HUES6 (cell line): ENCODE results near the gene ZC3H12D.

ENCODE experiments used
- H3K27ac ChIP-seq: 2 replicates; pipeline ENCODE4 v1.7.0; 2013; ENCODE audit warnings: low read depth, mild to moderate bottlenecking, low read length, inconsistent platforms
- H3K27me3 ChIP-seq: 2 replicates; pipeline ENCODE4 v1.6.1; 2013; ENCODE audit warnings: low read length; ENCODE audit not compliant: control insufficient read depth, insufficient read depth
- H3K36me3 ChIP-seq: 2 replicates; pipeline ENCODE4 v1.6.1; 2013; ENCODE audit warnings: low read length; ENCODE audit not compliant: control insufficient read depth, insufficient read depth
- H3K4me1 ChIP-seq: 2 replicates; pipeline ENCODE4 v1.6.1; 2013; ENCODE audit warnings: low read length; ENCODE audit not compliant: control insufficient read depth, insufficient read depth
- H3K4me3 ChIP-seq: 2 replicates; pipeline ENCODE4 v1.5.1; 2013; ENCODE audit warnings: low read depth, low read length
- H3K9ac ChIP-seq: one replicate; pipeline ENCODE4 v1.6.1; 2013; ENCODE audit warnings: mild to moderate bottlenecking, low read length
- H3K9me3 ChIP-seq: 2 replicates; pipeline ENCODE4 v1.6.1; 2013; ENCODE audit warnings: low read depth, low read length; ENCODE audit not compliant: control insufficient read depth, insufficient read depth

The ZC3H12D gene

GRCh38 chr6:149425754-149426153, 59.1 kb downstream of the ZC3H12D start:
- no peaks in the 10 kb centered on the region for H3K36me3 ChIP-seq
- no peak overlapping the region for H3K4me3 ChIP-seq
- no peaks in the 10 kb centered on the region for H3K27me3 ChIP-seq
- no peaks in the 10 kb centered on the region for H3K9me3 ChIP-seq
- no peak overlapping the region for H3K27ac ChIP-seq
- peaks cover 8% of the 10 kb centered on the region; the same call in 1 of the 2 replicates for H3K4me1 ChIP-seq
- H3K9ac ChIP-seq: no peak overlapping the region

GRCh38 chr6:149425224-149425623, 59.6 kb downstream of the ZC3H12D start:
- Histone ChIP-seq H3K9ac (no peak overlapping the region), H3K9me3 (no peaks in the 10 kb centered on the region), H3K4me1 (peaks cover 8% of the 10 kb centered on the region; the same call in 1 of the 2 replicates), H3K27me3 (no peaks in the 10 kb centered on the region), H3K36me3 (no peaks in the 10 kb centered on the region), H3K4me3 (no peak overlapping the region), H3K27ac (no peak overlapping the region)

DNA sequence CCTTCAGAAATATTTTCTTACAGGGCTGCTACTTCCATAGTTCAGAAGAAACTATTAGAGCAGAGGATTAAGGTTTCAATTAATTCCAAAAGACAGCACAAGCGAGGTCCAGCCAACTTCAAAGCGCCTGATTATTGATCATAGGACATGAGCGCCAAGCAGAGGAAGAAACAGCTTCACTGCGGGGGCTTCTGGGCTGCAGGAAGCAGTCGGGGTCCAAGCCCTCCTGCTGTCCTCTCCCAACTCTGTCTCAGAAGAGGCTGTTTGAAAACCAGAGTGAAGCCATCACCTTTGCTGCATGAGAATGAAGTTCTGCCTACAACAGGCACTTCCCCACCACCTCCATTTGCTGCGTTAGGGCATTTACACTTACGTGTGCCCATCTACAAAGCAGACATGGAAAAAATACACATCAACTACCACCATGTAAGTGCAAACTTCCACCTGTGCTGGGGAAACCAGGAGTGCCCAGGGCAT, 60.8 kb downstream of the ZC3H12D start:
- H3K9me3 ChIP-seq: no peaks in the 10 kb centered on the region
- no peak overlapping the region for H3K27ac ChIP-seq
- H3K9ac ChIP-seq: no peak overlapping the region
- no peak overlapping the region for H3K4me3 ChIP-seq
- no peaks in the 10 kb centered on the region for H3K27me3 ChIP-seq
- peaks cover 8% of the 10 kb centered on the region; the same call in 1 of the 2 replicates for H3K4me1 ChIP-seq
- no peaks in the 10 kb centered on the region for H3K36me3 ChIP-seq

DNA sequence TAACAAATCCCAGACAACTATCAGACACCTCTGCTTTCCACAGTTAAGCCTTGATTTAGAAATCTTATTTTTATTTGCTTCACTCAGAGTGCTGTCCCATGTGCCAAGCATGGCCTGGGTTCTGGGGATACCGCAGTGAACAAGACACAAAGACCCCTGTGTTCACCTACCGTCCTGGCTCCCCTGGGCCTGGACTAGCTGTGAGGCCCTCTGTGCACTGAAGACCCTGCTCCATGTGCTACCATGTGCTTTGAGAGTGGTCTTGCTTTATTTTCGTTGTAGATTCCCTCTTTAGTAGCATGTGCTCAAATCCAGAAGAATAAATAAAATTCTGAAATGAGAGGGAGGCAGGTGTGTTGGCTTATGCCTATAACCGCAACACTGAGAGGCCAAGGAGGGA, 62.2 kb downstream of the ZC3H12D start:
- H3K4me1 ChIP-seq: peaks cover 8% of the 10 kb centered on the region; the same call in 1 of the 2 replicates
- H3K4me3 ChIP-seq: no peak overlapping the region
- no peaks in the 10 kb centered on the region for H3K36me3 ChIP-seq
- no peaks in the 10 kb centered on the region for H3K27me3 ChIP-seq
- H3K27ac ChIP-seq: no peak overlapping the region
- no peak overlapping the region for H3K9ac ChIP-seq
- H3K9me3 ChIP-seq: no peaks in the 10 kb centered on the region

DNA sequence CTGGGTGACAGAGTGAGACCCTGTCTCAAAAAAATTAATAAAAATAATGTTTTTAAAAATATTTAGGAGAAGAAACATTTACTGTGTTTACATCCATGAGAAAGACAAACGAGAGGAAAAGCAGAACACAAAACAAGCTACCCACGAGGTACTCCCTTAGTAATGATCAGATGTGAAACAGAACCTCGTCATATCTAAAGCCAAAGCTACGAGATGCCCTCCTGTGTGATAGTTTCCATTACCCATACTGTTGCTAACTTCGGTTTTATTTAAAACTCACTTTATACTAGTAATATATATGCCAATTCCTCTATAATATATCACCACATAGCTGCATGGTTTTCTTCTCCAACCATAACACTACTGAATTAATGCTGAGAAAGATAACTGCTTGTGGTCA, 63.7 kb downstream of the ZC3H12D start:
- Histone ChIP-seq H3K27me3 (no peaks in the 10 kb centered on the region), H3K9me3 (no peaks in the 10 kb centered on the region), H3K4me3 (no peak overlapping the region), H3K9ac (no peak overlapping the region), H3K36me3 (no peaks in the 10 kb centered on the region), H3K27ac (no peak overlapping the region), H3K4me1 (peaks cover 8% of the 10 kb centered on the region; the same call in 1 of the 2 replicates)

DNA sequence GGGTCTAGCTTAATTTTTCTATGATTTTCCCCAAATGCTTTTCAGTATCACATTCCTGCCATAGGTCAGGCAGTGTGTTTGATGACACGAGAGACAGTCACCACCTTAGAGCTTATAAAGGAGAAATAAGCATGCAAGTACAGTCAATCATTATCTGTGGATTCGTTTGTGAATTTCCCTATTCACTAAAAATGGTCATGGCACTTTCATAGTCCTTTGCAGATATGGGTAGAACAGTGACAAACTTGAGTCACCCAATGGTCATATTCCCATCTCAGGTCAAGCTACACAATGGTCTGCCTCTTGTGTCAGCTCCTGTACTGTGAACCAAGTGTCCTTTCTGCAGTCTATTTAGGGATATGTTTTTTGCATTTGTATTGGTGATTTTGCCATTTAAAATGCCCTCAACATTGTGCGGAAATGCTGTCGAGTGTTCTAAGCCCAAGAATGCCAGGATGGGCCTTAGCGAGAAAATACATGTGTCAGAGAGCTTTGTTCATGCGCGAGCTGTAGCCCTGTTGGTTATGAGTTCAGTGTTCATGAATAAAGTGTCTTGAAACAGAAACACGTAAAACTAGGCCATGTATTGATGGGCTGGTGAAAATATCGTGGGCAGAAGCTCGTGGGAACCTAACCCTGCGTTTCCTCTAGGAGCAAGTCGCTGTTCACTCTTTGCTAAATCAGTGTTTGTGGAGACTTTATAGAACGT, 65.0 kb downstream of the ZC3H12D start:
- no peaks in the 10 kb centered on the region for H3K27me3 ChIP-seq
- no peaks in the 10 kb centered on the region for H3K36me3 ChIP-seq
- H3K27ac ChIP-seq: no peak overlapping the region
- H3K4me3 ChIP-seq: no peak overlapping the region
- H3K9me3 ChIP-seq: no peaks in the 10 kb centered on the region
- H3K9ac ChIP-seq: no peak overlapping the region
- H3K4me1 ChIP-seq: peaks cover 8% of the 10 kb centered on the region; the same call in 1 of the 2 replicates

- H3K27me3 ChIP-seq: no peaks in the 10 kb centered on the region
- no peak overlapping the region for H3K4me3 ChIP-seq
- H3K9me3 ChIP-seq: no peaks in the 10 kb centered on the region
- no peak overlapping the region for H3K27ac ChIP-seq
- H3K9ac ChIP-seq: no peak overlapping the region
- H3K36me3 ChIP-seq: peaks cover 20% of the 10 kb centered on the region
- no peaks in the 10 kb centered on the region for H3K4me1 ChIP-seq
Measured at GRCh38 chr6:149414821-149415220, 70.0 kb downstream of the ZC3H12D start.

GRCh38 chr6:149414009-149414408, 70.8 kb downstream of the ZC3H12D start:
- Histone ChIP-seq H3K4me3 (no peak overlapping the region), H3K36me3 (peaks cover 28% of the 10 kb centered on the region), H3K4me1 (no peaks in the 10 kb centered on the region), H3K27ac (no peak overlapping the region), H3K9me3 (no peaks in the 10 kb centered on the region), H3K27me3 (no peaks in the 10 kb centered on the region), H3K9ac (no peak overlapping the region)

DNA sequence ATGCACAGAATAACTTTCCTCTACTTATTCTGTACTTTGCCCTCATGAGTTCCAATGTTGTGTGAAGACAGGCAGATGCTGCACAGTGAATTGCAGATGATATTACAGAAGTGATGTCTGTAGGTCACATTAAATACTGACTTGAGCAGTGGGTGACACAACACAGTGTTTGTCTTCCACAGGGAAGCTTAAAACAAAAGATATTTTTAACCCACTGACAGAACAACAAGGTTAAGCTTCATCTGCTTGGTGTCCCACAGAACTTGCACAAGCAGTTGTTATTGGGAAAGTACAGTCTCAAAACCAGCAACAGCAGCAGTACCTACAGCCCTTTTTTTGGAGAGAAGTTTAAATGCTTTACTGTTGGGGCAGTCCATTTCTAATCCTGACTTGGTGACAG, 74.3 kb downstream of the ZC3H12D start:
- Histone ChIP-seq H3K36me3 (peaks cover 37% of the 10 kb centered on the region), H3K9me3 (no peaks in the 10 kb centered on the region), H3K4me1 (no peaks in the 10 kb centered on the region), H3K27me3 (no peaks in the 10 kb centered on the region), H3K27ac (no peak overlapping the region), H3K4me3 (no peak overlapping the region), H3K9ac (no peak overlapping the region)

GRCh38 chr6:149409617-149410016, 75.2 kb downstream of the ZC3H12D start:
- H3K9me3 ChIP-seq: no peaks in the 10 kb centered on the region
- H3K27ac ChIP-seq: no peak overlapping the region
- H3K36me3 ChIP-seq: peaks cover 46% of the 10 kb centered on the region
- no peaks in the 10 kb centered on the region for H3K27me3 ChIP-seq
- no peak overlapping the region for H3K9ac ChIP-seq
- no peak overlapping the region for H3K4me3 ChIP-seq
- no peaks in the 10 kb centered on the region for H3K4me1 ChIP-seq

DNA sequence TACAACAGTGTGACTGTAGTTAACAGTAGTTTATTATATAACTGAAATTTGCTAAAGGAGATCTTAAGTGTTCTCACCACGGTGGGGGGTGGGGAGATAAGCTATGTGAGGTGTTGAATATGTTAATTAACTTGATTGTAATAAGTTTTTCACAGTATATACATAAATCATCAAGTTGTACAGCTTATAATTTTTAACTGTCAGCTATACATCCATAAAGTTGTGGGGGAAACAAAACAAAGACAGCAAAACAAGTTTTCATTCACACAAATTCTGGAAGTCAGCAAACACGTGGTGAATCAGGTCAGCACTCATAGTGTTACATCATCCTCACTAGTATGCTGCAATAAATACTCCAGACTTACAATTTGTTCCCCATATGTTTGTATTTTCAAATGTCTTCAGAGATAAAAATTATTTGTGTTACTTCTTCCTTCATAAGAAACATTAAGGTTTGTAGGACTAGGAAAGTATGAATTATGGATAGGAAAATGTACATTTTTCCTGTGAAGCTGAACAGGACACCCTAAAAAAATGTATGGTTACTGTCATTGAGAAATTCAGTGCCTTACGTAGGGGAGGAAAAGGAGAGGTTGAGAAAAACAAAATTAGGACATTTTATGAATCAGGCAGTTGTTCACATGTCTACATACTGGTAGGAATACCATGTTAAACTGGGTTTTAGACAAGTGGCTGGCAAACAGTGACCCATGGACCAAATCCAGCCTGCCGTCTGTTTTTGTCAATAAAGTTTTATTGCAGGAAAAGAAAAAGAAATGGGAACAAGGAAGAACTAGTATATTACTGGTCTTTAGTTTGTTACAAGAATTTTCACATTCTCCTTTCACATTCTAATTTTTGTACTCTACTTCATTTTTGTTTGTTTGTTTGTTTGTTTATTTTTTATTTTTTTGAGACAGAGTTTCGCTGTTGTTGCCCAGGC, 78.7 kb downstream of the ZC3H12D start:
- Histone ChIP-seq H3K9ac (no peak overlapping the region), H3K36me3 (peaks cover 59% of the 10 kb centered on the region), H3K27ac (0 out of 2 replicates have a peak overlapping the region, but pooled peaks have one; percentile 13), H3K4me1 (no peaks in the 10 kb centered on the region), H3K9me3 (no peaks in the 10 kb centered on the region), H3K27me3 (no peaks in the 10 kb centered on the region), H3K4me3 (no peak overlapping the region)
